ENCODE results near the gene SPAG7.

The SPAG7 gene

DNA sequence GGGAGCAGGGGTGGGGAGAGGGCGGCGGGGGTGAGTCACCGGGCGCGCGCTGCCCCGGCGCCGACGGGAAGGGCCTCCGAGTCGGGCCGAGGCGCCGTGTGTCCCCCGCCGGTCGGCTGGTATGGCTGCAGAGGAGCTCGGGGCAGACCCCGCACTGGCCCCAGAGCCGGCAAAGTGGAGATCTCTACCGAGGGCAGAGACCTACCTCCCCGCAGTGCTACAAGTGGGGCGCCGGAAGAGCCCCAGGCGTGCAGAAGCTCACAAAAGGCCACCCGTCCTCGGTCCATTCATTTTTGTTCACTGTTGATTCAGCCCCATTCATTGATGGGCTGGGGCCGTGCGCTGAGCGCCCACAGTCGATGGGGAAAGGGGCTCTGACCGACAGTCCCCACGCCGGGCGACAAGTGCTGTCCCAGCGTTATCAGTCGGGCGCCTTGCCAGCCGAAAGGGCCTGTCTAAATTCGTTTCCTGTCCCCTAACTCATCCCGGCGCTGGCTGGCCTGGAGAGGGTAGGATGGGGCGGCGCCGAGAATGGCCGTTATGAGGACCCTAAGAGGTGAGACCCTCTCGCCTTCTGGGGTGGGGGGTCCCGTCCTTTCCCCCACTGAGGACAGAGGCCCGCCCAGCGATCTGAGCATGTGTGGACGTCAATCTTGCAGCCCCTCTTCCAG is 17.4 kb downstream of the SPAG7 start:
- DNase-seq (ENCODE audit: low spot score) = no peak

- no peak for DNase-seq (ENCODE audit: low spot score)
These were observed 18.1 kb downstream of the SPAG7 start for GRCh38 chr17:4949321-4950074.

DNA sequence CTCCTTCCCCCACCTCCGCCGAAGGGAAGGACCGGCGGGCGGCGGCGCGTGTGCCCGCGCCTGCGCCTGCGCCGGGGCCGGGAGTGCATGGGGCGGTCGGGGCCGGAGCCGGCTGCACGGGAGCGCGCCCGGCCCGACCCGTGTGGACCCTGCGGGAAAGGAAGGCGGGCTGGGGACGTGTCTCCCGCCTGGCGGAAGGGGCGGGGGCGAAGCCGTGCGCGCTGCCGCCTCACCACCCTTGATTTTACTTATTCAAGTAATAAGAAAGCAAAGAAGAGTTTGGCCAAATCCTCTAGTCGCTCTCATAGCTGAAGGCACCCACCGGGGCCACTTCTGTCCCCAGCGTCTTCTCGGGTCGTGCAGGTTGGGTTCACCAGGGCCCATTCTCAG is 18.7 kb downstream of the SPAG7 start:
- DNase-seq (ENCODE audit: low spot score) = peak; percentile 71

DNA sequence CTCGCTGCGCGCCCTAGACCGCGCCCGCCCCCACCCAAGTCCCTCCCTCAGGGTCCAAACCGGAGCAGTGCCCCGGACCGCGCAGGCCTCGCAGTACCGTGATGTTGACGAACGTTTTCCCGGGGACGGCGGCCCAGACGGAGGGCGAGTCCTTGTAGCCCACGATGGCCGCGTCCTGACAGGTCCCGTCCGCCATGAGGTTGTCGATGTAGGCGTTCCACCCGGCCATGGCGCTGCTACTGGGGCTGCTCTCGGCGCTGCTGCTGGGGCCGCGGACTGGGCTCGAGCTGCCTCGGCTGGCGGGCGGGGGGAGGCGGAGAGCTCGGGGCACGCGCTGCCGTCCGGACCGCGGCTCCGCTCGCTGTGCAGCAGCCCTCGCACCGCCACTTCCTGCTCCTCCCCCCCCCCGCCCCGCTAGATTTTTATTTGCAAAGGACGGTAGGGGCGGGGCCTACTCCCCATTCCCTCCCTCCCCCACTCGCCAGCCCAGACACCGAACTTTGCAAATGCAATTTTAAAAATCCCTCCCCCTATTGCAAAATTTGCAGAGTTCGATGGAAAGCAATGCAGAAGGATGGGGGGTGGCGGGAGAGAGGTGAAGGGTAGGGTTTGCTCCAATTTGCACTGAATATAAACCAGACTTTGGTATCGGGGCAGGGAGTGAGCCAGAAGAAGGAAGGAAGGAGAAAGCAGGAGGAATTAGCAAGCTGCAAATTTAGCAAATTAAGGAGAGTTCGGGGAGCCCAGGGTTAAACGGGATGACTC is 19.3 kb downstream of the SPAG7 start, which contains the start of gene PFN1:
TSS of gene PFN1 (minus strand) at position 365 of the 765 bp plus-strand sequence. CDS start at position 229, 136 bp downstream.
- peak; percentile 74 for DNase-seq (ENCODE audit: low spot score)

DNA sequence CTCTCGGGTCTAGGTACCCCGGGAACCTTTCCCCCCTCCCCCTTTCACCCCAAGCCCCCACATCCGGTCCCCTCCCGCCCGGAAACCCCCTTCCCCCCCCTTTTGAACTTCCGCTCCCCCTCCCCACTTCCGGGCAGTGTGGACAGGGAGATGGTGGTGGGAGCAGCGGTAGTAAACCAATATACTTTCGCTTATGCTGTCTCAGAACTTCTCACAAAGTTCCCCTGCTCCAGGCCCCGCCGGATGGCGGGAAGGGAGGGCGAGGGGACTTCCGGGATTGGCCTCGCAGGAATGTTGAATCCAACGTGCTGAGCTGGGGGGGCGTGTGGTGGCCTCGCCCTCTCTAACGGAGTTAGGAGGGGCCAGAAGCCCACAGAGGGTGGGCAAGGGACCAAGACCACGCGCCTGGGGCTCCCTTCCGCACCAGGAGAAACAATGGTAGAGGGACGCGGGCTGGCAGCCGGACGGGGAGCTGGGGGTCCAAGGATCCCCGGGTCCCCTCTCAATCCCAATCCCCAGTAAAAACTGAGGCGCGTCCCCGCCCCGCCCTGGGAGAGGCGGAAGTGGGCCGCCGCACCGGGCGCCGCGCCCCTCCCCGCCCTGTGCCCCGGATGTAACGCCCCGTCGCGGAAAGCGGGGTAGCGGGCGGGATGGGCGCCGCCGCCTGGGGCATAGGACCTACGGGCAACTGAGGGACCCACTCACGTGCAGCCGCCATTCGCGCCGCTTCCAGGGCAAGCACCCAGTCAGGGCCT is 20.0 kb downstream of the SPAG7 start:
- DNase-seq (ENCODE audit: low spot score) = no peak

GRCh38 chr17:4947010-4947410 is 20.6 kb downstream of the SPAG7 start:
- DNase-seq (ENCODE audit: low spot score) = no peak

- no peak for DNase-seq (ENCODE audit: low spot score)
These were observed 21.2 kb downstream of the SPAG7 start for GRCh38 chr17:4946312-4946976.

DNA sequence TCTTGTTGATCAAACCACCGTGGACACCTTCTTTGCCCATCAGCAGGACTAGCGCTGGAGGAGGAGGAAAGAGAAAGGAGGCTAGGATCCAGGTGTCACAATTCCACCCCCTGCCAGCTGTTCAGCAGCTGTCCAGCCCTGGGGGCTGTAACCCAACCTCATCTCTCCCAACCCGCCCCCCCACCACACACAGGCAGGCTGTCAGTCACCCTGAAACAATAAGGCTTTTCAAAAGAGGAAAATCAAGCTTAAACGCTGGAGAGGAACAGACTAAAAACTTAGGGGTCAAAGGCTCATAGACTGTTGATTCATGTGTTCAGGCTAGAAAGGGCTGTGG is 21.7 kb downstream of the SPAG7 start:
- no peak for DNase-seq (ENCODE audit: low spot score)

- peak; percentile 79 for DNase-seq (ENCODE audit: low spot score)
These were observed 22.3 kb downstream of the SPAG7 start for GRCh38 chr17:4945176-4945943.

- DNase-seq (ENCODE audit: low spot score) = no peak
These were observed 23.0 kb downstream of the SPAG7 start for GRCh38 chr17:4944554-4945175.

DNA sequence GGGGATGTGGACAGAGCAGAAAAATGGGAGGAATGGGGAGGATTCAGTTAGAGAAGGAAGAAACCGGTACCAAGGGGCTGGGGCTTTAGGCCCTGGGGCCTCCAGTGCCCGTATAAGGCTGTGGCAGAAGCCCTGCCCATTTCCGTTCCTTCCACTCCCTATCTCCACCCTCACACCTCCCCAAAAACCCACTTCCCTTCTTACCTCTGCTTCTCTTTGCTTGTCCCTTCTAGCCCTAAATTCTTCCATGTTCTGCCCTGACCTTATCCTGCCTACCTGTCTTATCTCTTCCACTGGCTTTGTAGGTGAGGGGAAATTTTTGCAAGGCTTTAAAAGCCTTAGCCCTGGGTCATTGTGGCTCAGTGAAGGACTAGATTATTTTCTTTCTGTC is 23.5 kb downstream of the SPAG7 start:
- DNase-seq (ENCODE audit: low spot score) = no peak

- DNase-seq (ENCODE audit: low spot score) = peak; percentile 13
These were observed 24.7 kb downstream of the SPAG7 start for GRCh38 chr17:4942760-4943508.

- no peak for DNase-seq (ENCODE audit: low spot score)
These were observed 26.4 kb downstream of the SPAG7 start for GRCh38 chr17:4941319-4941610.

GRCh38 chr17:4940555-4941318 is 26.9 kb downstream of the SPAG7 start:
- DNase-seq (ENCODE audit: low spot score) = peak; percentile 21

DNA sequence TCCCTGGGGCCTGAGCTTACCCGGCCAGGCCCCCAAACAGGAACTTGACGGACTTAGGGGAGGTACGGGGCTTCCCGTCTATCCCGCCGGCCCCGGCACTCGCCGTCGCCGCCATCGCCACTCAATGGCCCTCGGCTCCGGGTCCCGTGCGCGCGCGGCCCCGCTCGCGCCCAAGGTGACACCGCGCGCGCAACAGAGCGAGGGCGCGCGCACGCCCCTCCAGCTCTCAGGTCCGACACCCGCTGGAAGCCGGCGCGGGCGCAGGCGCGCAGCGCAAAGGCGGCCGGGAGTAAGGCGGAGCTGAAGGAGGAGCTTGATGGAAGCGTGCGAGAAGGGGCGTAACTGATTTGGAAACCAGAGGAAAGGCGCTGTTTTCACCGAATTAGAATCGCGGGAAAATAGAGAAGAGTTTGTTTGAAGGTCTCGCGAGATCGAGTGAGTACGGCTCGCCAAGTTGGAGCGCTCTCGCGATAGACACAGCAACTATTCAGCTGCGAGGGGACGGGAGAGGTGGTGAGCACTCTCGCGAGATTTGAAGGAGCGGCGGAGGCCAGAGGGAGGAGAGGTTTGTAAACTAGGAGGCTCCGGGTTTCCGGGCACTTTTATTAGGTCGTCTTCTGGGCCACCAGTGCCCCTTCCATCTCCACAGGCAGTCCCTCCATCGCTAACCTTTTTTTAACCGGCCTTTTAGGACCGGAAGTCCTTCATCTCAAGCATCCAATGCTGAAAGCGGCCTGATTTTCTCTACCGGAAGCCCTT is 27.6 kb downstream of the SPAG7 start, which contains the start of the genes RNF167 and SLC25A11:
TSS of gene RNF167 (plus strand) at position 473 of the 759 bp plus-strand sequence. CDS start 642 bp downstream, outside the sequence.
TSS of gene SLC25A11 (minus strand) at position 251 of the 759 bp plus-strand sequence. CDS start at position 115, 136 bp downstream.
- DNase-seq (ENCODE audit: low spot score) = peak; percentile 100

DNA sequence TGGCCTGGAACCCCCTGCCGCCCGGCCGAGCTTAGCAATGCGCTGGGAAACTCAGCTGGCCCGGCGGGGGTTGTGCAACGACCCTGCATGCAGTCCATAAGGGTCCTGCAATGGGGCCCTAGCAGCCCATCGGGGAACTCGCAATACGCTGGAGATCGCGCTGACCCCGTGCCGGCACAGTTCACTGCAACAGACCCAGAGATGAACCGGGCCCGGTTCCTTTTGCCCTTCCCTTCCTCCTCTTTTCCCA is 28.1 kb downstream of the SPAG7 start:
- no peak for DNase-seq (ENCODE audit: low spot score)

DNA sequence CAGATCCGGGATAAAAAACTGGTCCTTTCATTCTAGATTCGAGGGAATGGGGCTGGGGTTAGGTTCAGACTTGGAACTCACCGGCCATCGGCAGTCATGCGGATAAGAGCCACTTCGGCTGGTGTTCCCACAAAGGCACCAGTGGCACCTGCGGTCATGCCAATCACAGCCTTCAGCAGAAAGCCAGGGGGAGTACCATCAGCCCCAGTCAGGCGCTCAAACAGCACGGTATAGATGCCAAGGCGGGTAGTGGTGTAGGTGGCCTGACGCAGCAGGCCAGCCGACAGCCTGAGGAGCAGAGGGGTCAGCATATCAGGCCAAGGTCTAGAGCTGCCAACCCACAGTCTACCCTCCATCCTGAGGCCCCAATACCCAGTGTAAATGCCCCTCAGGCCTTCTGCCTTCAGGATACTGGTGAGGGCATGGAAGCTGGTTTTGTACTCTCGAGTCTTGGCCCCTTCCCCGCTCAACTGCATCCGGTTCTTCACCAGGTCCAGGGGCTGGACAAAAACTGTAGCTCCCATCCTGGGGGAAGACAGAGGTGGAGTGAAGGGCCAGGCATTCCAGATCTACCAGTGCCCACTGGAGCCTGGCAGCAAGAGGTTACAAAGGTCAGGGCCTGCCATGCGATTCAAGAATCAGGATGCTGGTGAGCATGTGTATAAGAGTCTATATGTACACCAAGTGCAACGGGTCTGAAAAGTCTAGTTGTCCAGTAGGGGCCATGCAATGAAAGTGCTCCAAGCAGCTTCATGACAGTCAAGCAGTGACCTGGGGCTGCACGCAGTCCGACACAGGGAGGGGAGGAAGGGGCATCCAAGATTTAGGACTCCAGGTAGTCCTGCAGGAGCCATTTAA is 28.7 kb downstream of the SPAG7 start:
- peak; percentile 19 for DNase-seq (ENCODE audit: low spot score)

Measured in kidney capillary endothelial cell (primary cell).